Measurements from ENCODE around the gene RHBDL2.

RHBDL2 gene

GRCh38 chr1:38929054-38929453, 12.6 kb downstream of the RHBDL2 start:
- DNase-seq (ENCODE audit: low read depth): no peak
- no peak overlapping the region for H3K4me3 ChIP-seq (ENCODE audit: low read depth, low read length)
- no peak for TF ChIP-seq CTCF (IDR thresholded peaks at IDR 0.05; ENCODE audit: control insufficient read depth, extremely low read depth, insufficient read depth)

- DNase-seq (ENCODE audit: low read depth): no peak
- H3K4me3 ChIP-seq (ENCODE audit: low read depth, low read length): no peak overlapping the region
- no peak for TF ChIP-seq CTCF (IDR thresholded peaks at IDR 0.05; ENCODE audit: control insufficient read depth, extremely low read depth, insufficient read depth)
These were observed 15.5 kb downstream of the RHBDL2 start for GRCh38 chr1:38926091-38926490.

- TF ChIP-seq CTCF (IDR thresholded peaks at IDR 0.05; ENCODE audit: control insufficient read depth, extremely low read depth, insufficient read depth): no peak
- no peak overlapping the region for H3K4me3 ChIP-seq (ENCODE audit: low read depth, low read length)
- DNase-seq (ENCODE audit: low read depth): no peak
These were observed 16.2 kb downstream of the RHBDL2 start for GRCh38 chr1:38925391-38925790.

GRCh38 chr1:38923607-38924006, 18.0 kb downstream of the RHBDL2 start:
- DNase-seq (ENCODE audit: low read depth): no peak
- no peak overlapping the region for H3K4me3 ChIP-seq (ENCODE audit: low read depth, low read length)
- TF ChIP-seq CTCF (IDR thresholded peaks at IDR 0.05; ENCODE audit: control insufficient read depth, extremely low read depth, insufficient read depth): no peak

- no peak for TF ChIP-seq CTCF (IDR thresholded peaks at IDR 0.05; ENCODE audit: control insufficient read depth, extremely low read depth, insufficient read depth)
- DNase-seq (ENCODE audit: low read depth): no peak
- no peak overlapping the region for H3K4me3 ChIP-seq (ENCODE audit: low read depth, low read length)
These were observed 22.5 kb downstream of the RHBDL2 start for GRCh38 chr1:38919130-38919529.

- DNase-seq (ENCODE audit: low read depth): no peak
- H3K4me3 ChIP-seq (ENCODE audit: low read depth, low read length): no peak overlapping the region
- no peak for TF ChIP-seq CTCF (IDR thresholded peaks at IDR 0.05; ENCODE audit: control insufficient read depth, extremely low read depth, insufficient read depth)
These were observed 23.1 kb downstream of the RHBDL2 start for GRCh38 chr1:38918568-38918967.

- no peak overlapping the region for H3K4me3 ChIP-seq (ENCODE audit: low read depth, low read length)
- no peak for DNase-seq (ENCODE audit: low read depth)
- no peak for TF ChIP-seq CTCF (IDR thresholded peaks at IDR 0.05; ENCODE audit: control insufficient read depth, extremely low read depth, insufficient read depth)
These were observed 23.9 kb downstream of the RHBDL2 start for GRCh38 chr1:38917772-38918171.
